ENCODE measurements around the gene KAT2A.

DNA sequence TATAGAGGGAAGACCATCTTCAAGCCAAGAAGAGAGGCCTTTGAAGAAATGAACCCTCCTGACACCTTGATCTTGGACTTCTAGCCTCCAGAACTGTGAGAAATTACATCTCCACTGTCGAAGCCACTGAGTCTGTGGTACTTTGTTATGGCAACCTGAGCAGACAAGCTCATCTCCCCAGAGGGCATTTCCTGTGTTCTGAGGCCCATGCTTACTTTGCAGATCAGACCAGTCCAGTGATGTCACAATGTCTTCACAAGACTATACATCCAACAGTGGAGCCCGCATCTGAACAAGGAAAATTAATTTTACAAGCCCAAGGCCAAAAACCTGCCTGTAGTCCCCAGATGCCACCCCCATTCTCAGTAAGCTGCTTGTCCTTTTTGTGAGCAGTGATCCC lies 56.0 kb downstream of the KAT2A start:
- TF ChIP-seq ZFP3 (CRISPR knock-in tag; IDR thresholded peaks at IDR 0.05), result no peak
- TF ChIP-seq ARNTL (CRISPR knock-in tag; IDR thresholded peaks at IDR 0.05; ENCODE audit: borderline replicate concordance, low read depth), result no peak
- TF ChIP-seq RARB (CRISPR knock-in tag; IDR thresholded peaks at IDR 0.05), result no peak
- no peak for TF ChIP-seq PPARA (CRISPR knock-in tag; IDR thresholded peaks at IDR 0.05; ENCODE audit: borderline replicate concordance)
- TF ChIP-seq, protein P1, sequence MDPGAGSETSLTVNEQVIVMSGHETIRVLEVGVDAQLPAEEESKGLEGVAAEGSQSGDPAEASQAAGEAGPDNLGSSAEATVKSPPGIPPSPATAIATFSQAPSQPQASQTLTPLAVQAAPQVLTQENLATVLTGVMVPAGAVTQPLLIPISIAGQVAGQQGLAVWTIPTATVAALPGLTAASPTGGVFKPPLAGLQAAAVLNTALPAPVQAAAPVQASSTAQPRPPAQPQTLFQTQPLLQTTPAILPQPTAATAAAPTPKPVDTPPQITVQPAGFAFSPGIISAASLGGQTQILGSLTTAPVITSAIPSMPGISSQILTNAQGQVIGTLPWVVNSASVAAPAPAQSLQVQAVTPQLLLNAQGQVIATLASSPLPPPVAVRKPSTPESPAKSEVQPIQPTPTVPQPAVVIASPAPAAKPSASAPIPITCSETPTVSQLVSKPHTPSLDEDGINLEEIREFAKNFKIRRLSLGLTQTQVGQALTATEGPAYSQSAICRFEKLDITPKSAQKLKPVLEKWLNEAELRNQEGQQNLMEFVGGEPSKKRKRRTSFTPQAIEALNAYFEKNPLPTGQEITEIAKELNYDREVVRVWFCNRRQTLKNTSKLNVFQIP (CRISPR knock-in tag; IDR thresholded peaks at IDR 0.05; ENCODE audit: borderline replicate concordance, low read depth), result no peak
- TF ChIP-seq TOX (CRISPR knock-in tag; IDR thresholded peaks at IDR 0.05; ENCODE audit: borderline replicate concordance), result no peak
- no peak for TF ChIP-seq GLIS3 (CRISPR knock-in tag; IDR thresholded peaks at IDR 0.05)
